SK-N-SH (cell line): ENCODE results near the gene DTX1. TPM values are rescaled to one million over a fixed set of nuclear protein-coding genes. Genes with fewer than 3 reads are reported as not detected.

ENCODE experiments used
- CTCF ChIA-PET: fragments of 300-600, 350-600 bp; formaldehyde crosslinking; extraction: SDS; loops from one replicate; lab custom pipeline; 2021; lab: Yijun Ruan, JAX
- POLR2A ChIA-PET: fragments of 350-600 bp; sonication (Branson Sonifier 250); formaldehyde crosslinking; extraction: SDS; loops from one replicate; lab custom pipeline; 2020; ENCODE audit warnings: antibody characterized with exemption, inconsistent platforms; lab: Yijun Ruan, JAX
- DNase-seq: peaks from one replicate; pipeline ENCODE4 v3.0.0; 2012
- H2AFZ ChIP-seq: fragments of 200-600 bp; sonication (generic); 2 replicates; pipeline ENCODE4 v1.8.1; 2016; ENCODE audit warnings: antibody characterized with exemption, mild to moderate bottlenecking, low read depth
- H3F3A ChIP-seq: fragments of 200-600 bp; sonication (generic); replicated peaks from 2 replicates; pipeline ENCODE3; 2016; ENCODE audit warnings: antibody characterized with exemption, mild to moderate bottlenecking; ENCODE audit not compliant: insufficient read depth
- H3K27ac ChIP-seq, 2 experiments: fragments of 200-500 bp in 1 of 2; fragments of 200-600 bp in 1 of 2; sonication (Bioruptor generic) in 1 of 2; sonication (generic), shearing (Covaris generic) in 1 of 2; 2 replicates each; pipeline versions ENCODE4 v1.5.1 to v1.6.1; 2014 to 2016; ENCODE audit warnings: low read depth in 2 of 2, inconsistent platforms in 1 of 2, low read length in 1 of 2, mild to moderate bottlenecking in 1 of 2, mixed read lengths in 1 of 2
- H3K27me3 ChIP-seq: fragments of 200-600 bp; sonication (generic), shearing (Covaris generic); 2 replicates; pipeline ENCODE4 v1.6.1; 2016; ENCODE audit warnings: mixed run types; ENCODE audit not compliant: insufficient read depth
- H3K36me3 ChIP-seq, 2 experiments: fragments of 200-500 bp in 1 of 2; fragments of 200-600 bp in 1 of 2; sonication (Bioruptor generic) in 1 of 2; sonication (generic) in 1 of 2; replicated peaks in 1 of 2; 2 replicates each; pipeline versions ENCODE3 to v1.5.1; 2014 to 2016; ENCODE audit warnings: low read length in 1 of 2, mild to moderate bottlenecking in 1 of 2; ENCODE audit not compliant: insufficient read depth in 2 of 2, control insufficient read depth in 1 of 2
- H3K4me1 ChIP-seq, 2 experiments: fragments of 200-500 bp in 1 of 2; fragments of 200-600 bp in 1 of 2; sonication (Bioruptor generic) in 1 of 2; sonication (generic), shearing (Covaris generic) in 1 of 2; 2 replicates each; pipeline versions ENCODE4 v1.5.1 to v1.6.1; 2014 to 2016; ENCODE audit warnings: low read depth in 1 of 2, low read length in 1 of 2, mixed run types in 1 of 2; ENCODE audit not compliant: insufficient read depth in 2 of 2, control insufficient read depth in 1 of 2
- H3K4me2 ChIP-seq: fragments of 200-600 bp; sonication (generic), shearing (Covaris generic); 2 replicates; pipeline ENCODE4 v1.6.1; 2017; ENCODE audit warnings: mixed run types
- H3K4me3 ChIP-seq, 2 experiments: fragments of 200-500 bp in 1 of 2; fragments of 200-600 bp in 1 of 2; sonication (Bioruptor generic) in 1 of 2; sonication (generic), shearing (Covaris generic) in 1 of 2; 2 replicates each; pipeline versions ENCODE4 v1.5.1 to v1.8.1; 2014 to 2016; ENCODE audit warnings: low read depth in 2 of 2, inconsistent platforms in 1 of 2, low read length in 1 of 2, mild to moderate bottlenecking in 1 of 2, mixed read lengths in 1 of 2, moderate library complexity in 1 of 2
- H3K79me2 ChIP-seq: fragments of 200-600 bp; sonication (generic); 2 replicates; pipeline ENCODE4 v1.8.1; 2017; ENCODE audit warnings: mild to moderate bottlenecking; ENCODE audit not compliant: insufficient read depth
- H3K9ac ChIP-seq: fragments of 200-600 bp; sonication (generic); 2 replicates; pipeline ENCODE4 v1.6.1; 2017; ENCODE audit warnings: mixed run types
- H3K9me2 ChIP-seq: fragments of 200-600 bp; sonication (generic); 2 replicates; pipeline ENCODE4 v1.6.1; 2017; ENCODE audit warnings: mixed run types
- H3K9me3 ChIP-seq: fragments of 200-600 bp; sonication (generic); 2 replicates; pipeline ENCODE4 v1.6.1; 2017; ENCODE audit warnings: mixed run types, mild to moderate bottlenecking, moderate library complexity
- H4K20me1 ChIP-seq: fragments of 200-600 bp; sonication (generic); 2 replicates; pipeline ENCODE4 v1.6.1; 2017; ENCODE audit warnings: mild to moderate bottlenecking, mixed run types; ENCODE audit not compliant: insufficient read depth
- FOXJ3 ChIP-seq: sonication (generic); formaldehyde crosslinking; IDR thresholded peaks from 2 replicates; pipeline ENCODE4 v1.5.1; 2020; ENCODE audit warnings: mild to moderate bottlenecking, missing genetic modification reagents
- GATA2 ChIP-seq: sonication (generic); formaldehyde crosslinking; IDR thresholded peaks from 2 replicates; pipeline ENCODE4 v1.5.0; 2020; ENCODE audit warnings: mild to moderate bottlenecking, missing genetic modification reagents
- MXI1 ChIP-seq: IDR thresholded peaks from 2 replicates; pipeline ENCODE4 v1.6.1; 2012; ENCODE audit warnings: mild to moderate bottlenecking, low read depth, low read length, improper control_type of control experiment
- PBX3 ChIP-seq: IDR thresholded peaks from 2 replicates; pipeline ENCODE4; 2012
- POLR2AphosphoS5 ChIP-seq: IDR thresholded peaks from 2 replicates; pipeline ENCODE4 v1.6.1; 2012; ENCODE audit warnings: low read depth, low read length
- RAD21 ChIP-seq: IDR thresholded peaks from 2 replicates; pipeline ENCODE4 v1.6.1; 2012; ENCODE audit warnings: mild to moderate bottlenecking, low read length
- RCOR1 ChIP-seq: fragments of 150-350 bp; IDR thresholded peaks from 2 replicates; pipeline ENCODE4 v1.6.1; 2017; ENCODE audit warnings: antibody characterized with exemption, low read length
- TAF1 ChIP-seq: IDR thresholded peaks from 2 replicates; pipeline ENCODE4 v1.6.1; 2012; ENCODE audit warnings: low read depth, mild to moderate bottlenecking, low read length, moderate library complexity, borderline replicate concordance
- TCF12 ChIP-seq: IDR thresholded peaks from 2 replicates; pipeline ENCODE4 v1.4.0; 2012
- TEAD4 ChIP-seq: IDR thresholded peaks from 2 replicates; pipeline ENCODE4 v1.4.0; 2012; ENCODE audit warnings: mild to moderate bottlenecking, borderline replicate concordance; ENCODE audit not compliant: insufficient read depth
- USF1 ChIP-seq: IDR thresholded peaks from 2 replicates; pipeline ENCODE4 v1.4.0; 2012; ENCODE audit warnings: low read depth, borderline replicate concordance
- WGBS: methylation state at CpG from one replicate; pipeline ENCODE4 v1.1.6; 2017; ENCODE audit warnings: low lambda C conversion rate; 5-methylcytosine and 5-hydroxymethylcytosine counted together
- polyA plus RNA-seq, 3 experiments: library from polyadenylated mRNA; depleted of rRNA; stranded (reverse); fragments of >200 nt; gene quantifications; 2 replicates each; pipeline ENCODE4 v1.2.3, GENCODE V29; 2012
- TF ChIP-seq, protein P1 (sequence below): fragments of 150-350 bp; IDR thresholded peaks from 2 replicates; pipeline ENCODE4 v1.6.1; 2016; ENCODE audit warnings: mild to moderate bottlenecking, low read depth, low read length
- TF ChIP-seq, protein P2 (sequence below): fragments of 150-350 bp; IDR thresholded peaks from 2 replicates; pipeline ENCODE4 v1.6.1; 2017; ENCODE audit warnings: antibody characterized with exemption, low read length, low read depth, borderline replicate concordance
- TF ChIP-seq, protein P3 (sequence below): IDR thresholded peaks from 2 replicates; pipeline ENCODE4 v1.6.1; 2012; ENCODE audit warnings: mild to moderate bottlenecking, low read depth, low read length, moderate library complexity

The DTX1 gene
- polyA plus RNA-seq, 1 of the 3 experiments (the other 2 are of a cell fraction): 0.72 TPM

DNA sequence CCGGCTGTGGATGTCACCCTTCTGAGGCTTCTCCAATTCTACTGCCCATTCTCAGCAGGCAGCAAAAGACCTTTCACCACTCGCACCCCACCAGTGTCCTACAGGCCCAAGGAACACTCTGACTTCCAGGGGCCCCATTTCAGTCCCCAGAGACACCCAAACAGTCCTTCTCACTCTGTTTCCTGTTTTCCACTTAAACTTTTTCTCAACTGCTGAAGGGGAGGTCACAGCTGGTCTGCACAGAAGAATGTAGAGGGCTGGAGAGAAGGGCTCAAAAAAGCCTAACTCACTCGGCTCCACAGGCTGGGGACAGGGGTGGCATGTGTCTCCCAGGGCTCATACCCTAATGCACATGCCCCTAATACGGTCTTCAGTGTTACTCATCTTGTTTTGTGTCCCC, 4.2 kb upstream of the DTX1 start:
- Histone ChIP-seq H3K36me3 (no peaks in the 10 kb centered on the region), H3K27me3 (peaks cover 21% of the 10 kb centered on the region; the same call in 1 of the 2 replicates), H3K79me2 (no peaks in the 10 kb centered on the region), H3K4me2 (no peak overlapping the region), H2AFZ (no peak overlapping the region), H3K9ac (no peak overlapping the region), H3K9me3 (no peaks in the 10 kb centered on the region), H3K9me2 (no peaks in the 10 kb centered on the region), H3K27ac (no peak overlapping the region), H3K4me3 (no peak overlapping the region), H3K4me1 (no peaks in the 10 kb centered on the region; a peak in 1 of 4 replicates), H4K20me1 (no peaks in the 10 kb centered on the region), H3F3A (no peaks in the 10 kb centered on the region)
- no peak for TF ChIP-seq RCOR1
- no peak for TF ChIP-seq FOXJ3
- WGBS: 30% methylated on average over 4 of the region's 4 CpGs
- no peak for DNase-seq
- ChIA-PET POLR2A (no interaction called here), CTCF (interaction anchor here (1.7 to 4.8 kb wide), 3 partner anchors 14 to 122 kb away, joined by 5 to 113 read pairs (median 50); no protein-coding TSS in a partner anchor)

GRCh38 chr12:113054948-113055486, 1.5 kb upstream of the DTX1 start:
- Histone ChIP-seq H3K36me3 (no peaks in the 10 kb centered on the region), H3K9me2 (no peaks in the 10 kb centered on the region), H3K27ac (no peak overlapping the region), H3K4me2 (no peak overlapping the region), H3K27me3 (peaks cover 14% of the 10 kb centered on the region; the same call in 1 of the 2 replicates), H3K9me3 (no peaks in the 10 kb centered on the region), H3K4me1 (peaks cover 0 to 9% of the 10 kb centered on the region in 2 experiments; a peak in 1 of 4 replicates), H3K4me3 (no peak overlapping the region), H3F3A (no peaks in the 10 kb centered on the region), H3K9ac (no peak overlapping the region), H2AFZ (no peak overlapping the region), H4K20me1 (no peaks in the 10 kb centered on the region)
- POLR2A ChIA-PET: no interaction called here
- CTCF ChIA-PET: interaction anchor here (1.0 to 3.0 kb wide), 5 partner anchors 15 to 122 kb away, joined by 3 to 24 read pairs (median 6); no protein-coding TSS in a partner anchor
- no peak for DNase-seq
- WGBS: 59% methylated on average over 4 of the region's 4 CpGs
- no peak for TF ChIP-seq MXI1
- no peak for TF ChIP-seq TEAD4
- no peak for TF ChIP-seq RAD21
- TF ChIP-seq USF1: no peak
- TF ChIP-seq TAF1: no peak
- no peak for TF ChIP-seq POLR2AphosphoS5
- TF ChIP-seq, protein P1, sequence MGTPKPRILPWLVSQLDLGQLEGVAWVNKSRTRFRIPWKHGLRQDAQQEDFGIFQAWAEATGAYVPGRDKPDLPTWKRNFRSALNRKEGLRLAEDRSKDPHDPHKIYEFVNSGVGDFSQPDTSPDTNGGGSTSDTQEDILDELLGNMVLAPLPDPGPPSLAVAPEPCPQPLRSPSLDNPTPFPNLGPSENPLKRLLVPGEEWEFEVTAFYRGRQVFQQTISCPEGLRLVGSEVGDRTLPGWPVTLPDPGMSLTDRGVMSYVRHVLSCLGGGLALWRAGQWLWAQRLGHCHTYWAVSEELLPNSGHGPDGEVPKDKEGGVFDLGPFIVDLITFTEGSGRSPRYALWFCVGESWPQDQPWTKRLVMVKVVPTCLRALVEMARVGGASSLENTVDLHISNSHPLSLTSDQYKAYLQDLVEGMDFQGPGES: no peak
- TF ChIP-seq TCF12: no peak
- TF ChIP-seq, protein P2, sequence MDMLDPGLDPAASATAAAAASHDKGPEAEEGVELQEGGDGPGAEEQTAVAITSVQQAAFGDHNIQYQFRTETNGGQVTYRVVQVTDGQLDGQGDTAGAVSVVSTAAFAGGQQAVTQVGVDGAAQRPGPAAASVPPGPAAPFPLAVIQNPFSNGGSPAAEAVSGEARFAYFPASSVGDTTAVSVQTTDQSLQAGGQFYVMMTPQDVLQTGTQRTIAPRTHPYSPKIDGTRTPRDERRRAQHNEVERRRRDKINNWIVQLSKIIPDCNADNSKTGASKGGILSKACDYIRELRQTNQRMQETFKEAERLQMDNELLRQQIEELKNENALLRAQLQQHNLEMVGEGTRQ: no peak
- TF ChIP-seq PBX3: no peak
- TF ChIP-seq, protein P3, sequence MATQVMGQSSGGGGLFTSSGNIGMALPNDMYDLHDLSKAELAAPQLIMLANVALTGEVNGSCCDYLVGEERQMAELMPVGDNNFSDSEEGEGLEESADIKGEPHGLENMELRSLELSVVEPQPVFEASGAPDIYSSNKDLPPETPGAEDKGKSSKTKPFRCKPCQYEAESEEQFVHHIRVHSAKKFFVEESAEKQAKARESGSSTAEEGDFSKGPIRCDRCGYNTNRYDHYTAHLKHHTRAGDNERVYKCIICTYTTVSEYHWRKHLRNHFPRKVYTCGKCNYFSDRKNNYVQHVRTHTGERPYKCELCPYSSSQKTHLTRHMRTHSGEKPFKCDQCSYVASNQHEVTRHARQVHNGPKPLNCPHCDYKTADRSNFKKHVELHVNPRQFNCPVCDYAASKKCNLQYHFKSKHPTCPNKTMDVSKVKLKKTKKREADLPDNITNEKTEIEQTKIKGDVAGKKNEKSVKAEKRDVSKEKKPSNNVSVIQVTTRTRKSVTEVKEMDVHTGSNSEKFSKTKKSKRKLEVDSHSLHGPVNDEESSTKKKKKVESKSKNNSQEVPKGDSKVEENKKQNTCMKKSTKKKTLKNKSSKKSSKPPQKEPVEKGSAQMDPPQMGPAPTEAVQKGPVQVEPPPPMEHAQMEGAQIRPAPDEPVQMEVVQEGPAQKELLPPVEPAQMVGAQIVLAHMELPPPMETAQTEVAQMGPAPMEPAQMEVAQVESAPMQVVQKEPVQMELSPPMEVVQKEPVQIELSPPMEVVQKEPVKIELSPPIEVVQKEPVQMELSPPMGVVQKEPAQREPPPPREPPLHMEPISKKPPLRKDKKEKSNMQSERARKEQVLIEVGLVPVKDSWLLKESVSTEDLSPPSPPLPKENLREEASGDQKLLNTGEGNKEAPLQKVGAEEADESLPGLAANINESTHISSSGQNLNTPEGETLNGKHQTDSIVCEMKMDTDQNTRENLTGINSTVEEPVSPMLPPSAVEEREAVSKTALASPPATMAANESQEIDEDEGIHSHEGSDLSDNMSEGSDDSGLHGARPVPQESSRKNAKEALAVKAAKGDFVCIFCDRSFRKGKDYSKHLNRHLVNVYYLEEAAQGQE: no peak
- TF ChIP-seq GATA2 (CRISPR knock-in tag): no peak
- TF ChIP-seq, all 33 proteins: peak for 0
- H3K79me2 ChIP-seq: no peaks in the 10 kb centered on the region
